Body of pancreas (tissue), 4 donors: ENCODE measurements around the gene TBC1D32.

Experiments
- CTCF ChIP-seq, 7 experiments: fragments of 450-650 bp in 4 of 7; fragments of 200-600 bp in 3 of 7; sonication (generic) in 3 of 7; IDR thresholded peaks; one replicate each; pipeline ENCODE4 v1.5.1; 2016 to 2019; ENCODE audit warnings: antibody characterized with exemption in 7 of 7
- POLR2A ChIP-seq, 3 donors: fragments of 450-650 bp; IDR thresholded peaks; one replicate each; pipeline ENCODE4 v1.6.1; 2016; ENCODE audit warnings: antibody characterized with exemption in 3 of 3, mild to moderate bottlenecking in 2 of 3

DNA sequence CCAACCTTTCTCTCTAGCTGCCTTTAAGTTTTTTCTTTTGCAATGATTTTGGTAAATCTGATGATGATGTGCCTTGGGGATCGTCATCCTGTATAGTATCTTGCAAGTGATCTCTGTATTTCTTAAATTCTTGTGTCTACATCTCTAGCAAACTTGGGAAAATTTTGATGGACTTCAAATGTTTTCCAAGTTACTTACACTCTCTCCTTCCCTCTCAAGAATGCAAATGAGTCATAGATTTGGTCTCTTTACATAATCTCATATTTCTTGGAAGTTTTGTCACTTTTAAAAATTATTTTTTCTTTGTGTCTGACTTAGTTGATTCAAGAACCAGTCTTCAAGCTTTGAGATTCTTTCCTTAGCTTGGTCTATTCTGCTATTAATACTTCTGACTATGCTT is 176.4 kb downstream of the TBC1D32 start:
- TF ChIP-seq CTCF (IDR thresholded peaks at IDR 0.05) = no peak
- no peak for TF ChIP-seq POLR2A (IDR thresholded peaks at IDR 0.05)
